GM04503 (cell line): ENCODE results near the gene SH3PXD2A.

ENCODE experiments used
- DNase-seq: peaks from one replicate; pipeline ENCODE4 v3.0.0-alpha.2; 2012; ENCODE audit warnings: low read depth

SH3PXD2A gene

GRCh38 chr10:103559776-103560175, 295.6 kb downstream of the SH3PXD2A start:
- no peak for DNase-seq

- no peak for DNase-seq
Observed at GRCh38 chr10:103558911-103559310, 296.5 kb downstream of the SH3PXD2A start.

GRCh38 chr10:103557455-103557854, 297.9 kb downstream of the SH3PXD2A start:
- no peak for DNase-seq

- no peak for DNase-seq
Observed at GRCh38 chr10:103556383-103557007, 298.9 kb downstream of the SH3PXD2A start.

- no peak for DNase-seq
Observed at GRCh38 chr10:103555712-103556111, 299.7 kb downstream of the SH3PXD2A start.

GRCh38 chr10:103555325-103555649, 300.1 kb downstream of the SH3PXD2A start:
- DNase-seq, result no peak

- DNase-seq, result no peak
Observed at GRCh38 chr10:103554488-103555324, 300.7 kb downstream of the SH3PXD2A start.

- DNase-seq, result no peak
Observed at GRCh38 chr10:103553743-103554487, 301.5 kb downstream of the SH3PXD2A start.

GRCh38 chr10:103552856-103553742, 302.3 kb downstream of the SH3PXD2A start:
- DNase-seq, result no peak

- DNase-seq, result no peak
Observed at GRCh38 chr10:103551619-103552602, 303.5 kb downstream of the SH3PXD2A start.

GRCh38 chr10:103550229-103550628, 305.1 kb downstream of the SH3PXD2A start:
- DNase-seq, result no peak

GRCh38 chr10:103549349-103549685, 306.1 kb downstream of the SH3PXD2A start:
- no peak for DNase-seq

- no peak for DNase-seq
Observed at GRCh38 chr10:103548581-103549348, 306.6 kb downstream of the SH3PXD2A start.

- DNase-seq, result no peak
Observed at GRCh38 chr10:103548006-103548405, 307.4 kb downstream of the SH3PXD2A start.

- DNase-seq, result no peak
Observed at GRCh38 chr10:103547391-103547946, 307.9 kb downstream of the SH3PXD2A start.

GRCh38 chr10:103546401-103546800, 309.0 kb downstream of the SH3PXD2A start:
- DNase-seq, result no peak

GRCh38 chr10:103545771-103546281, 309.6 kb downstream of the SH3PXD2A start:
- no peak for DNase-seq

GRCh38 chr10:103545366-103545765, 310.0 kb downstream of the SH3PXD2A start:
- no peak for DNase-seq

- no peak for DNase-seq
Observed at GRCh38 chr10:103544657-103545310, 310.6 kb downstream of the SH3PXD2A start.
